ENCODE measurements around the gene SPRED2.

DNA sequence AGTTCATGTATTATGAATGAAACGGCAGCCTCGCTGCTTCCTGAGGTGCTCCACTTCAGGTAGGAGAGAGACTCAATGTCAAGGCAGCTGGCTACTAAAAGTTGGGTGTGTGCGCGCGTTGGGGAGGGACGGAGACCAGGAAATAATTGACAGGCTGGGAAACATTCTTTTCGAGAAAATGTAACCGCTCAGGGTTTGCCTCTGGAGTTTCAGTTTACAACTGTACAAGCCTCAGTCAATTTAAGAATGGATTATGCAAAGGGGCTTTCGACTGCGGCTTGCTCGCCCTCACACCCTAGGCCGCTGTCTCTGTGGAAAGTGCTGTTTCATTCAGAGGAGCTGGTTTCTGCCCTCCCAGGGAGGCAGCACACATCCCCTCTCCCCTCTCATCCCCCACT lies 4.4 kb upstream of the SPRED2 start:
- TF ChIP-seq, protein P1, sequence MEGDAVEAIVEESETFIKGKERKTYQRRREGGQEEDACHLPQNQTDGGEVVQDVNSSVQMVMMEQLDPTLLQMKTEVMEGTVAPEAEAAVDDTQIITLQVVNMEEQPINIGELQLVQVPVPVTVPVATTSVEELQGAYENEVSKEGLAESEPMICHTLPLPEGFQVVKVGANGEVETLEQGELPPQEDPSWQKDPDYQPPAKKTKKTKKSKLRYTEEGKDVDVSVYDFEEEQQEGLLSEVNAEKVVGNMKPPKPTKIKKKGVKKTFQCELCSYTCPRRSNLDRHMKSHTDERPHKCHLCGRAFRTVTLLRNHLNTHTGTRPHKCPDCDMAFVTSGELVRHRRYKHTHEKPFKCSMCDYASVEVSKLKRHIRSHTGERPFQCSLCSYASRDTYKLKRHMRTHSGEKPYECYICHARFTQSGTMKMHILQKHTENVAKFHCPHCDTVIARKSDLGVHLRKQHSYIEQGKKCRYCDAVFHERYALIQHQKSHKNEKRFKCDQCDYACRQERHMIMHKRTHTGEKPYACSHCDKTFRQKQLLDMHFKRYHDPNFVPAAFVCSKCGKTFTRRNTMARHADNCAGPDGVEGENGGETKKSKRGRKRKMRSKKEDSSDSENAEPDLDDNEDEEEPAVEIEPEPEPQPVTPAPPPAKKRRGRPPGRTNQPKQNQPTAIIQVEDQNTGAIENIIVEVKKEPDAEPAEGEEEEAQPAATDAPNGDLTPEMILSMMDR (IDR thresholded peaks at IDR 0.05), result no peak
- TF ChIP-seq POLR2A (IDR thresholded peaks at IDR 0.05) (no peak), EP300 (IDR thresholded peaks at IDR 0.05) (no peak)

Data from tibial nerve (tissue), 4 donors.